LHCN-M2 (cell line): Measurements from ENCODE around the gene CCDC69. TPM values are rescaled to one million over a fixed set of nuclear protein-coding genes. Genes with fewer than 3 reads are reported as not detected.
"Not testable (repeated sequence)": the region's sequence is repeated elsewhere in the genome, so short reads cannot be mapped to it uniquely, and the experiment has no call there.

Experiments used
- DNase-seq: peaks from one replicate; pipeline ENCODE4 v3.0.0-alpha.2; 2012; ENCODE audit warnings: low read depth
- total RNA-seq: library from RNA; depleted of rRNA; stranded (reverse); fragments of >200 nt; gene quantifications from 2 replicates; pipeline ENCODE4 v1.2.3, GENCODE V29; 2014

CCDC69 gene
- total RNA-seq, 1 experiment from 2014 or later: 0.29 TPM

DNA sequence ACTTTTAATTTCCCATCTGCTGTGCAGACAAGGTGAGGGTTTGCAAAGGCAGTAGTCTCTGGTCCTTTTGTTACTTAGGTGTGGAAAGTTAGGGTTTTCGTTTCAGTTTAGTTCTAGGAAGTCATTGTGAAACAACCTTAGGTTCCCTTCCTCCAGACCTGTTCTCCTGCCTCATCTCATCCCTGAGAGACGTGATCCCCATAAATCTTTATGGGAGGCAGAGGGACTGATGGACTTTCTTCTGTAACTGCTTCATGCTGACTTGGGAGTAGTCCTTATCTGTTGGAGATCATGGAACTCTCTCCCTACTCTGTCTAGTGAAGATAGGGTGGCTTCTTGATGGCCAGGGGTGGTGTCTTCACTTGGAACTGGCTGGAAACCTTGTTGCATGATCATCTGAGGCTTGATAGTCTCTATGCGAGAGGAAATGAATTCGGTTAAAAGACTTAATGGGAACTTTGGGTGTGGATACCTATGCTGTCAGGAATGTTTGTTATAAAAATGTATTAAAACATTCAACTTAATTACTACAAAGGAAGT is 21.9 kb upstream of the CCDC69 start:
- DNase-seq: no peak

GRCh38 chr5:151244206-151244605 is 20.3 kb upstream of the CCDC69 start:
- DNase-seq: no peak

DNA sequence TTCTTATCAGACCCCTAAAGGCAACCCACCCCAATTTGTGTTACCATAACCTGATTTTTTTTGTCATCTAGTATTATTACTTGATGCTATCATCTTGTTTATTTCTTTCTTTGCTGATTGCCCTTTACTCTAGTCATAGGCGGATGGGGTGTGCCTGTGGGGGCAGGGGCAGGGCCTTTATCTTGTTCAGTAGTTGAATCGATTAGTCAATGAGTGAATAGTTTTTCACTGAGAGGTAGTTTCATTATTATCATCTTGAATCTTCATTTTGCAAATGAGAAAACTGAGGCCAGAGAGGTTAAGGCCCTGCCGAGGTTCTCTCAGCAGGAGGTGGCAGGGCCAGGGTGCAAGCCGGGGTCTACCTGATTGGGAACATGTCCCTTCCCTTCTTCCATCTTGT is 19.7 kb upstream of the CCDC69 start:
- no peak for DNase-seq

- no peak for DNase-seq
Measured at GRCh38 chr5:151243127-151243526, 19.2 kb upstream of the CCDC69 start.

- no peak for DNase-seq
Measured at GRCh38 chr5:151240924-151241635, 17.2 kb upstream of the CCDC69 start.

DNA sequence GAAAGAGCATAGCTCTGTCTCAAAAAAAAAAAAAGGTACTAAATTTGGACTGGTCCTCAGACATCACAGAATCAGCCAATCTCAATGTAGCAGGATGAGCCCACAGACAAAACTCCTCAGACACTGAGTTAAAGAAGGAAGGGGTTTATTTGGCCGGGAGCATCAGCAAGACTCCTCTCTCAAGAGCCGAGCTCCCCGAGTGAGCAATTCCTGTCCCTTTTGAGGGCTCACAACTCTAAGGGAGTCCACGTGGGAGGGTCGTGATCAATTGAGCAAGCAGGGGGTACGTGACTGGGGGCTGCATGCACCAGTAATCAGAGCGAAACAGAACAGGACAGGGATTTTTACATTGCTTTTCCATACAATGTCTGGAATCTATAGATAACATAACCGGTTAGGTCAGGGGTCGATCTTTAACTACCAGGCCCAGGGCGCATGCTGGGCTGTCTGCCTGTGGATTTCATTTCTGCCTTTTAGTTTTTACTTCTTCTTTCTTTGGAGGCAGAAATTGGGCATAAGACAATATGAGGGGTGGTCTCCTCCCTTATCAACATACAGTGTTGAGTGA is 16.5 kb upstream of the CCDC69 start:
- DNase-seq: not testable (repeated sequence)

GRCh38 chr5:151239237-151239861 is 15.5 kb upstream of the CCDC69 start:
- DNase-seq: peak; percentile 52

- DNase-seq: no peak
Measured at GRCh38 chr5:151238303-151238741, 14.4 kb upstream of the CCDC69 start.

DNA sequence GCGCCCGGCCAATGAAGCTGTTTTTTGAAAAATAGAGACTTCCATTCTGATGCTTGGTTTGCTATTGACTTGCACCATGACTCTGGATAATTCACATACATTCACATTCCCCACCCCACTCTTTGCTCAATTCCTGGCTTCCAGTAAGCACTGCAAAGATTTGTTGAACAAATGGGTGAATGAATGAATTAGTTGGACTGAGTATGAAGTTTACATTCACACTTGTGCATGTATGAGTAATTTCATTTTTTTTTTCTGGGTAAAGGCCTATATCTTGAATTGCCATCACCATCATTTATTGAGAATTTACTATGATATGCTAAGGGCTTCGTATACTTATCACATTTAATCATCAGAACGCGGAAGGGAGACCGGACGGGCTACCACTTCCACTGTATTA is 13.8 kb upstream of the CCDC69 start:
- no peak for DNase-seq

- DNase-seq: no peak
Measured at GRCh38 chr5:151236888-151237287, 13.0 kb upstream of the CCDC69 start.

DNA sequence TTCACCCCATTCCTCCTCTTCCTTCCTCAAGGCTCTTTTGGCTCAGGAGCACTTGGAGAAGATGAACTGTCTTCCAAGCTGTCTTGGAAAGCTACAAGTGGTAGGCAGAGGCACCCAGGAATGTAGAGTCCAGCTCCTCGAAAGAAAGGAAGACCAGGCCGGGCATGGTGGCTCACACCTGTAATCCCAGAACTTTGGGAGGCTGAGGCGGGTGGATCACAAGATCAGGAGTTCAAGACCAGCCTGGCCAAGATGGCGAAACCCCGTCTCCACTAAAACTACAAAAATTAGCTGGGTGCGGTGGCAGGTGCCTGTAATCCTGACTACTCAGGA is 11.3 kb upstream of the CCDC69 start:
- DNase-seq: not testable (repeated sequence)

GRCh38 chr5:151234476-151235238 is 10.8 kb upstream of the CCDC69 start:
- peak; percentile 29 for DNase-seq

- DNase-seq: no peak
Measured at GRCh38 chr5:151233616-151234085, 9.8 kb upstream of the CCDC69 start.

DNA sequence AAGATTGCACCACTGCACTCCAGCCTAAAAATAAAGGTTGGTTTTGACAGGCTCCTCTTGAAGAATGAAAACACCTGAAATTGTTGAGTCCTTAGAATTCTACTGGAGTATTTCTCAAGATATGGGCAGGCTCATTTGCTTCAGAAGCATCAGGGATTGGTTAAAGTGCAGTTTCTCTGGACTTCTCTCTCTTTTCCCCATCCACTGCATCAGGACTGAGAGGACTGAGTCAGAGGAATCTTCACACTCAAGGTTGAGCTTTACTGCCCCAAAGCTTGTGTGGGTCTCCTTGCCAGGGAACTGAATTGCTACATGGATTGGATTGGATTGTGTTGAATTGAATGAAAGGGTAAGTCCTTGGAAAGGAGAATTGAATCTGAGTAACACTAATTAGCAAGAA is 7.5 kb upstream of the CCDC69 start:
- no peak for DNase-seq

GRCh38 chr5:151230048-151230680 is 6.3 kb upstream of the CCDC69 start:
- DNase-seq: no peak

DNA sequence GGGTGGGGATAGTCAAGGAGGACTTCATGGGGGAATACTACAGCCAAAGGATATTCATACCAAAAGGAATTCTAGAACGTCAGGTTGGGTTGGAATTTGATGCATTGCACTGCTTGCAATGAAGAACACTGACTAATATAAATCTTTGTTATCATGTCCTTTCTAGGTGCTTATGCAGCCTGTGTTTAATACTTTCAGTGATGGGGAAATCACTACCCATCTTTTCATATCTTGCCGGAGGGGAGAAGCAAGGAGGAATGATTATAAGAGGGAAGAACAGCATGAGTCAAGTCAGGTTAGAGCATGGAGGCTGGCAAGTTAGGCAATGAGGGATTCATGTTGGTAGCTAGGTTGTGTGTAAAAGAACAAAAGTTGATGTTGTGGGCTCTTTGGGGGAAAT is 5.1 kb upstream of the CCDC69 start:
- DNase-seq: no peak

GRCh38 chr5:151227918-151228447 is 4.1 kb upstream of the CCDC69 start:
- no peak for DNase-seq

- no peak for DNase-seq
Measured at GRCh38 chr5:151225475-151225874, 1.6 kb upstream of the CCDC69 start.

GRCh38 chr5:151225071-151225470 is 1.2 kb upstream of the CCDC69 start:
- DNase-seq: no peak

DNA sequence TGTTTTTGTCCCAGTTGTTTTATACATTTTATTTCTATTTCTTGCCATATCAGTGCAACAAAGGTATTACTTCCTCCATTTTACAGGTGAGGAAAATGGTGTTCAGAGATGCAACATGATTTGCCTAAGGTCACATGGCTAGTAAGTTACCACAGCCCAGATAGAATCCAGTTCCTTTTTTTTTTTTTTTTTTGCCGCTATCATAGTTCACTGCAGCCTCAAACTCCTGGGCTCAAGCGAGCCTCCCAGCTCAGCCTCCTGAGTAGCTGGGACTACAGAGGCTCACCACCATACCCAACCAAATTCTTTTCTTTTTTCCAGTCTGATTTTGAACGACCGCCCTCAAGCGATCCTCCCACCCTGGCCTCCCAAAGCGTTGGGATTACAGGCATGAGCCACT is 480 bp upstream of the CCDC69 start:
- DNase-seq: no peak

DNA sequence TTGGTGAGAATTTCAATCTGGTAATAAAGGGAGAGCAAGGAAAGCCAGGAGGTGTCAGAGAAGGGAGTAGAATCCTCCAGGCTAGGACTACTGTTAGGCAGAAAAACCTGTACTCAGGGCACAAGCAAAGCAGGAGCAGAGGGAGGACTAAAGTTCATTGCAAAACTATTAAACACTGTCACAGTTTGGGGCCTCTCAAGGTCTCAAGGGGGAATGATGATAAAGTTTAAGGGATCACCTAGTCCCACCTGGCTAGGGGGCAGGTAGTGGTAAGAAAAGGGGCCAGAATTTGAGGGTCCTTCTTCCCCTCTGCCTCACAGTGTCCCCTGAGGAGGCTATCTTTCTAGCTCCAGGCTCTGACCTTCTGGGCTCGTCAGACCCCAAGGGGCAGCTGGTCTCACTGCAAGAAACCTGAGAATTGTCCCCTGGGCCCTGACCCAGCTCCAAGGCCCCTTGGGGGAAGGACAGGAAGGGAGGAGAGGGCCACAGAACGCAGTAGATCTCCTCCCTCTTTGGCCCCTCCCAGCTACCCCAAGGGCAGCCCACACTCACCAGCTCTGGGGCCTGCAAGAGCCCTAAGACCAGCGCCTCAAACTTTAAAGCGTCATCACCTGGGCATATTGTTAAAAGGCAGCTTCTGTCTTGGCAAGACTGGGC is 974 bp downstream of the CCDC69 start:
- DNase-seq: no peak
